WTC11 (cell line): ENCODE measurements around the gene OSM. TPM values are rescaled to one million over a fixed set of nuclear protein-coding genes. Genes with fewer than 3 reads are reported as not detected.

ENCODE experiments used
- ATAC-seq: fragments of 200-7000 bp; cut with Tn5 transposase; 2 replicates; pipeline ENCODE4 v1.10.0; 2021; ENCODE audit warnings: mild to moderate bottlenecking, moderate library complexity
- CTCF ChIA-PET: fragments of 300-600 bp; sonication (Branson Sonifier 250); formaldehyde crosslinking; loops from one replicate; lab custom pipeline; 2021; ENCODE audit warnings: antibody characterized with exemption; lab: Charles Lee
- POLR2A ChIA-PET: fragments of 350-600 bp; sonication (Branson Sonifier 250); formaldehyde crosslinking; loops from one replicate; lab custom pipeline; 2021; ENCODE audit warnings: antibody characterized with exemption; lab: Charles Lee
- DNase-seq: peaks from one replicate; pipeline ENCODE4 v3.0.0; 2021; ENCODE audit warnings: low spot score
- H3K27ac Mint-ChIP-seq: 2 replicates; pipeline ENCODE4 v1.8.0; 2021; ENCODE audit warnings: mixed read lengths
- H3K27me3 Mint-ChIP-seq: 2 replicates; pipeline ENCODE4 v1.8.0; 2021; ENCODE audit warnings: low read depth, mild to moderate bottlenecking, moderate library complexity, mixed read lengths
- H3K36me3 Mint-ChIP-seq: 2 replicates; pipeline ENCODE4 v1.8.0; 2021; ENCODE audit warnings: mixed read lengths
- H3K4me1 Mint-ChIP-seq: 2 replicates; pipeline ENCODE4 v1.8.0; 2022; ENCODE audit warnings: mixed read lengths
- H3K4me3 Mint-ChIP-seq: 2 replicates; pipeline ENCODE4 v1.8.0; 2021; ENCODE audit warnings: mild to moderate bottlenecking, moderate library complexity, mixed read lengths
- H3K9me3 Mint-ChIP-seq: 2 replicates; pipeline ENCODE4 v1.8.0; 2021; ENCODE audit warnings: mixed read lengths
- AFF4 ChIP-seq: sonication (generic); formaldehyde crosslinking; IDR thresholded peaks from 2 replicates; pipeline ENCODE4 v1.8.1; 2023; ENCODE audit warnings: mild to moderate bottlenecking, missing genetic modification reagents, borderline replicate concordance
- ATF2 ChIP-seq: sonication (generic); formaldehyde crosslinking; IDR thresholded peaks from 2 replicates; pipeline ENCODE4 v1.8.1; 2022; ENCODE audit warnings: low read depth, missing genetic modification reagents, borderline replicate concordance
- CBFB ChIP-seq: sonication (generic); formaldehyde crosslinking; IDR thresholded peaks from 2 replicates; pipeline ENCODE4 v1.8.1; 2022; ENCODE audit warnings: mild to moderate bottlenecking, low read depth, missing genetic modification reagents
- CTCF ChIP-seq: fragments of 200-600 bp; IDR thresholded peaks from 2 replicates; pipeline ENCODE4 v1.8.0; 2022; ENCODE audit warnings: antibody characterized with exemption
- ELF4 ChIP-seq: sonication (generic); formaldehyde crosslinking; IDR thresholded peaks from 2 replicates; pipeline ENCODE4 v1.8.1; 2022; ENCODE audit warnings: low read depth, mild to moderate bottlenecking, moderate library complexity, missing genetic modification reagents
- ESRRA ChIP-seq: sonication (generic); formaldehyde crosslinking; IDR thresholded peaks from 2 replicates; pipeline ENCODE4 v1.8.1; 2022; ENCODE audit warnings: mild to moderate bottlenecking, missing genetic modification reagents, borderline replicate concordance
- GABPB1 ChIP-seq: sonication (generic); formaldehyde crosslinking; IDR thresholded peaks from 2 replicates; pipeline ENCODE4 v1.8.1; 2023; ENCODE audit warnings: mild to moderate bottlenecking, missing genetic modification reagents
- GTF2I ChIP-seq: fragments of 250-450 bp; sonication (Bioruptor Pico); conservative IDR thresholded peaks from 2 replicates; pipeline ENCODE4 v1.4.0; 2021; ENCODE audit warnings: mild to moderate bottlenecking
- IRF2 ChIP-seq: sonication (generic); formaldehyde crosslinking; IDR thresholded peaks from 2 replicates; pipeline ENCODE4 v1.8.0; 2022; ENCODE audit warnings: low read depth, missing genetic modification reagents, borderline replicate concordance
- NFYB ChIP-seq: sonication (generic); formaldehyde crosslinking; conservative IDR thresholded peaks from 2 replicates; pipeline ENCODE4 v1.8.0; 2022; ENCODE audit warnings: low read depth, missing genetic modification reagents
- NR1H2 ChIP-seq: sonication (generic); formaldehyde crosslinking; IDR thresholded peaks from 2 replicates; pipeline ENCODE4 v1.9.0; 2021; ENCODE audit warnings: mild to moderate bottlenecking, moderate library complexity, missing genetic modification reagents
- PRDM15 ChIP-seq: sonication (generic); formaldehyde crosslinking; IDR thresholded peaks from 2 replicates; pipeline ENCODE4 v1.8.0; 2022; ENCODE audit warnings: missing genetic modification reagents
- SMAD3 ChIP-seq: sonication (generic); formaldehyde crosslinking; IDR thresholded peaks from 2 replicates; pipeline ENCODE4 v1.8.0; 2022; ENCODE audit warnings: missing genetic modification reagents, mild to moderate bottlenecking, borderline replicate concordance
- STAT6 ChIP-seq: sonication (generic); formaldehyde crosslinking; conservative IDR thresholded peaks from 2 replicates; pipeline ENCODE4 v1.8.1; 2023; ENCODE audit warnings: mild to moderate bottlenecking, low read depth, missing genetic modification reagents, moderate library complexity
- total RNA-seq: library from RNA; stranded (reverse); gene quantifications from 3 replicates; pipeline ENCODE4 v1.2.3, GENCODE V29; 2021

The OSM gene
- total RNA-seq, 1 experiment from 2014 or later, result not detected

- Mint-ChIP-seq H3K4me1 (peaks cover 21% of the 10 kb centered on the region), H3K27me3 (peaks cover 9% of the 10 kb centered on the region), H3K9me3 (no peaks in the 10 kb centered on the region), H3K27ac (no peak overlapping the region), H3K36me3 (no peaks in the 10 kb centered on the region), H3K4me3 (no peak overlapping the region)
- DNase-seq (no peak), ATAC-seq (no peak)
- ChIA-PET CTCF (interaction anchor here (0.6 to 3.0 kb wide), 4 partner anchors 9 to 162 kb away, joined by 3 to 31 read pairs (median 4); partner anchors contain the start of genes CASTOR1 and TBC1D10A), POLR2A (no interaction called here)
- TF ChIP-seq GABPB1 (CRISPR knock-in tag) (peak; percentile 53), AFF4 (no peak)
Observed at GRCh38 chr22:30261134-30261533, 5.5 kb downstream of the OSM start.

- Mint-ChIP-seq H3K36me3 (no peaks in the 10 kb centered on the region), H3K4me1 (peaks cover 22% of the 10 kb centered on the region)
- CTCF ChIA-PET, result interaction anchor here (0.5 to 3.0 kb wide), 4 partner anchors 10 to 163 kb away, joined by 3 to 31 read pairs (median 4); partner anchors contain the start of genes CASTOR1 and TBC1D10A
- TF ChIP-seq CBFB, result no peak
- TF ChIP-seq, all 79 proteins: peak for 0
- Mint-ChIP-seq H3K27ac (no peak overlapping the region), H3K27me3 (peaks cover 9% of the 10 kb centered on the region), H3K4me3 (no peak overlapping the region), H3K9me3 (no peaks in the 10 kb centered on the region)
- ATAC-seq (no peak), DNase-seq (no peak)
- POLR2A ChIA-PET, result no interaction called here
Observed at GRCh38 chr22:30260682-30261081, 6.0 kb downstream of the OSM start.

GRCh38 chr22:30260276-30260675 is 6.4 kb downstream of the OSM start:
- no peak overlapping the region for H3K27ac Mint-ChIP-seq
- no peaks in the 10 kb centered on the region for H3K36me3 Mint-ChIP-seq
- ATAC-seq, result no peak
- peaks cover 9% of the 10 kb centered on the region for H3K27me3 Mint-ChIP-seq
- H3K4me1 Mint-ChIP-seq, result peaks cover 22% of the 10 kb centered on the region
- ChIA-PET CTCF (interaction anchor here (0.5 to 3.0 kb wide), 3 partner anchors 10 to 66 kb away, joined by 3 to 31 read pairs (median 4); partner anchors contain the start of genes CASTOR1 and TBC1D10A), POLR2A (interaction anchor here (0.6 to 1.1 kb wide), 2 partner anchors 139 to 171 kb away, joined by 3 to 4 read pairs; no protein-coding TSS in a partner anchor)
- TF ChIP-seq PRDM15 (CRISPR knock-in tag) (no peak), SMAD3 (CRISPR knock-in tag) (no peak), GTF2I (CRISPR knock-in tag) (no peak), NFYB (CRISPR knock-in tag) (no peak), IRF2 (CRISPR knock-in tag) (no peak), ESRRA (CRISPR knock-in tag) (no peak)
- no peak for DNase-seq
- no peaks in the 10 kb centered on the region for H3K9me3 Mint-ChIP-seq
- no peak overlapping the region for H3K4me3 Mint-ChIP-seq

- POLR2A ChIA-PET, result no interaction called here
- no peaks in the 10 kb centered on the region for H3K9me3 Mint-ChIP-seq
- no peak for ATAC-seq
- peaks cover 31% of the 10 kb centered on the region for H3K4me1 Mint-ChIP-seq
- no peaks in the 10 kb centered on the region for H3K36me3 Mint-ChIP-seq
- CTCF ChIA-PET, result interaction anchor here (0.7 to 3.6 kb wide), 5 partner anchors 9 to 143 kb away, joined by 3 to 48 read pairs (median 7); partner anchors contain the start of gene CASTOR1
- no peak for DNase-seq
- H3K4me3 Mint-ChIP-seq, result no peak overlapping the region
- peaks cover 3% of the 10 kb centered on the region; the same call in 1 of the 2 replicates for H3K27me3 Mint-ChIP-seq
- H3K27ac Mint-ChIP-seq, result no peak overlapping the region
- TF ChIP-seq ATF2 (CRISPR knock-in tag) (no peak), ELF4 (CRISPR knock-in tag) (no peak), NR1H2 (no peak), STAT6 (CRISPR knock-in tag) (no peak), SMAD3 (CRISPR knock-in tag) (no peak), CTCF (no peak)
Observed at GRCh38 chr22:30254314-30254713, 12.3 kb downstream of the OSM start.
